Liver (tissue), 9 donors: ENCODE measurements around the gene ATP2B3. TPM values are rescaled to one million over a fixed set of nuclear protein-coding genes. Genes with fewer than 3 reads are reported as not detected.

ENCODE experiments used
- DNase-seq: peaks from one replicate; pipeline ENCODE4 v3.0.0-alpha.2; 2017; ENCODE audit warnings: low spot score
- H3K27ac ChIP-seq, 2 donors: one replicate each; pipeline ENCODE4 v1.7.0; 2013; ENCODE audit warnings: inconsistent platforms in 2 of 2, low read length in 2 of 2, control low read depth in 1 of 2, low read depth in 1 of 2, mild to moderate bottlenecking in 1 of 2
- H3K27me3 ChIP-seq, 4 donors: one replicate each; pipeline versions ENCODE4 v1.6.1 to v1.7.0; 2013; ENCODE audit warnings: low read length in 3 of 4, inconsistent platforms in 1 of 4, mild to moderate bottlenecking in 1 of 4, moderate library complexity in 1 of 4; ENCODE audit not compliant: control insufficient read depth in 4 of 4, insufficient read depth in 4 of 4
- H3K36me3 ChIP-seq, 4 donors: one replicate each; pipeline versions ENCODE4 v1.6.1 to v1.7.0; 2013; ENCODE audit warnings: low read length in 3 of 4, mild to moderate bottlenecking in 3 of 4, low read depth in 1 of 4, moderate library complexity in 1 of 4; ENCODE audit not compliant: control insufficient read depth in 4 of 4, insufficient read depth in 3 of 4
- H3K4me1 ChIP-seq, 4 donors: one replicate each; pipeline versions ENCODE4 v1.6.1 to v1.7.0; 2013; ENCODE audit warnings: low read length in 3 of 4, mild to moderate bottlenecking in 3 of 4, moderate library complexity in 1 of 4; ENCODE audit not compliant: control insufficient read depth in 4 of 4, insufficient read depth in 4 of 4
- H3K4me3 ChIP-seq, 3 donors: one replicate each; pipeline versions ENCODE4 v1.6.1 to v1.7.0; 2013; ENCODE audit warnings: low read length in 3 of 3, control low read depth in 1 of 3, low read depth in 1 of 3, mild to moderate bottlenecking in 1 of 3
- H3K9ac ChIP-seq, 2 donors: one replicate each; pipeline ENCODE4 v1.7.0; 2013; ENCODE audit warnings: low read length in 2 of 2, mild to moderate bottlenecking in 2 of 2, moderate library complexity in 2 of 2, control low read depth in 1 of 2, low read depth in 1 of 2
- H3K9me3 ChIP-seq, 4 donors: one replicate each; pipeline versions ENCODE4 v1.6.1 to v1.7.0; 2013; ENCODE audit warnings: low read length in 3 of 4; ENCODE audit not compliant: control insufficient read depth in 4 of 4
- EGR1 ChIP-seq, 2 donors: IDR thresholded peaks; 2 replicates each; pipeline ENCODE4 v1.6.1; 2016 to 2018; ENCODE audit warnings: antibody characterized with exemption in 2 of 2, low read depth in 2 of 2
- FOXA1 ChIP-seq: IDR thresholded peaks from 2 replicates; pipeline ENCODE4 v1.6.1; 2016; ENCODE audit warnings: antibody characterized with exemption
- FOXA2 ChIP-seq: IDR thresholded peaks from 2 replicates; pipeline ENCODE4 v1.6.1; 2016; ENCODE audit warnings: antibody characterized with exemption
- GABPA ChIP-seq, 2 donors: IDR thresholded peaks in 1 of 2; conservative IDR thresholded peaks in 1 of 2; 2 replicates each; pipeline ENCODE4 v1.6.1; 2016; ENCODE audit warnings: antibody characterized with exemption in 2 of 2, mild to moderate bottlenecking in 1 of 2, moderate library complexity in 1 of 2
- HNF4A ChIP-seq, 2 donors: conservative IDR thresholded peaks; 2 replicates each; pipeline ENCODE4 v1.6.1; 2016; ENCODE audit warnings: antibody characterized with exemption in 2 of 2, mild to moderate bottlenecking in 2 of 2
- HNF4G ChIP-seq: IDR thresholded peaks from 2 replicates; pipeline ENCODE4 v1.6.1; 2016; ENCODE audit warnings: antibody characterized with exemption
- JUND ChIP-seq, 2 donors: IDR thresholded peaks; 2 replicates each; pipeline ENCODE4 v1.6.1; 2016; ENCODE audit warnings: antibody characterized with exemption in 2 of 2
- NR2F2 ChIP-seq: IDR thresholded peaks from 2 replicates; pipeline ENCODE4 v1.6.1; 2016; ENCODE audit warnings: antibody characterized with exemption
- RAD21 ChIP-seq, 2 donors: IDR thresholded peaks; 2 replicates each; pipeline ENCODE4 v1.6.1; 2016; ENCODE audit warnings: antibody characterized with exemption in 2 of 2, mild to moderate bottlenecking in 2 of 2
- RXRA ChIP-seq, 2 donors: IDR thresholded peaks; 2 replicates each; pipeline ENCODE4 v1.6.1; 2017 to 2018; ENCODE audit warnings: antibody characterized with exemption in 2 of 2, mild to moderate bottlenecking in 1 of 2
- SP1 ChIP-seq: IDR thresholded peaks from 2 replicates; pipeline ENCODE4 v1.6.1; 2018; ENCODE audit warnings: antibody characterized with exemption, mild to moderate bottlenecking
- TAF1 ChIP-seq: conservative IDR thresholded peaks from 2 replicates; pipeline ENCODE4 v1.6.1; 2016; ENCODE audit warnings: antibody characterized with exemption, mild to moderate bottlenecking
- WGBS: extraction: QIAGEN DNeasy Blood & Tissue Kit; methylation state at CpG from one replicate; pipeline ENCODE4 v1.1.7; 2013; 5-methylcytosine and 5-hydroxymethylcytosine counted together
- polyA plus RNA-seq, 2 donors: library from polyadenylated mRNA; stranded (reverse) in 1 of 2; unstranded in 1 of 2; fragments of 200-250 nt in 1 of 2; fragments of >200 nt in 1 of 2; fragmentation: Nextera tagmentation in 1 of 2; extraction: Ambion mirVana in 1 of 2; gene quantifications; one replicate each; pipeline versions ENCODE4 v1.2.1 to v1.2.3, GENCODE V29; 2013 to 2015
- total RNA-seq, 2 donors: library from RNA; depleted of rRNA; stranded (reverse); fragments of >200 nt; gene quantifications; one replicate each; pipeline ENCODE4 v1.2.3, GENCODE V29; 2014
- TF ChIP-seq, protein P1 (sequence below): IDR thresholded peaks from 2 replicates; pipeline ENCODE4 v1.6.1; 2016; ENCODE audit warnings: antibody characterized with exemption
- TF ChIP-seq, protein P2 (sequence below): fragments of 150-350 bp; IDR thresholded peaks from 2 replicates; pipeline ENCODE4 v1.5.1; 2017; ENCODE audit warnings: improper control_type of control experiment, low read depth, low read length; ENCODE audit not compliant: missing input control
- TF ChIP-seq, protein P3 (sequence below): IDR thresholded peaks from 2 replicates; pipeline ENCODE4 v1.6.1; 2016; ENCODE audit warnings: antibody characterized with exemption
- TF ChIP-seq, protein P4 (sequence below): IDR thresholded peaks from 2 replicates; pipeline ENCODE4 v1.6.1; 2016; ENCODE audit warnings: antibody characterized with exemption, mild to moderate bottlenecking
- TF ChIP-seq, protein P5 (sequence below): IDR thresholded peaks from 2 replicates; pipeline ENCODE4 v1.6.1; 2016; ENCODE audit warnings: antibody characterized with exemption
- donor health status: healthy.
- donor health status: healthy.
- donor health status: healthy.
- donor health status: healthy.
- donor health status: healthy.

Gene ATP2B3
- total and polyA plus RNA-seq, 4 donors, result not detected

DNA sequence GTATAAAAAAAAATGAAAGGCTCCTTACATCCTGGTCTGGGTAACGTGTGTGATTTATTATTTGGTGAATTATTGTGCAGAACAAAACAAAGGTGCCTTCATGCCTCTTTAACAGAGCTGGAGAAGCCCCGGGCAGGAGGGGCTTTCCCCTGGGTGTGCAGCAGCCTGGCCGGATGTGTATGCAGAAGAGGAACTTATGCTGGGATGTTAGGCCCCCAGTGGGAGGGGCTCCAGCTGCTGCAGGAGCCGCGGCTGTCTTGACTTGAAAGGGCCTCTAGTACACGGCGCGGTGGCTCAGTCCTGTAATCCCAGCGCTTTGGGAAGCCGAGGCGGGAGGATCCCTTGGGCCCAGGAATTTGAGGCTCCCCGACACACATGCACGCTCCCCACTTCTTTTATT lies 65.5 kb downstream of the ATP2B3 start:
- no peak overlapping the region for H3K4me3 ChIP-seq
- H3K27ac ChIP-seq, result no peak overlapping the region
- TF ChIP-seq, protein P1, sequence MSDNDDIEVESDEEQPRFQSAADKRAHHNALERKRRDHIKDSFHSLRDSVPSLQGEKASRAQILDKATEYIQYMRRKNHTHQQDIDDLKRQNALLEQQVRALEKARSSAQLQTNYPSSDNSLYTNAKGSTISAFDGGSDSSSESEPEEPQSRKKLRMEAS, result no peak
- TF ChIP-seq, protein P2, sequence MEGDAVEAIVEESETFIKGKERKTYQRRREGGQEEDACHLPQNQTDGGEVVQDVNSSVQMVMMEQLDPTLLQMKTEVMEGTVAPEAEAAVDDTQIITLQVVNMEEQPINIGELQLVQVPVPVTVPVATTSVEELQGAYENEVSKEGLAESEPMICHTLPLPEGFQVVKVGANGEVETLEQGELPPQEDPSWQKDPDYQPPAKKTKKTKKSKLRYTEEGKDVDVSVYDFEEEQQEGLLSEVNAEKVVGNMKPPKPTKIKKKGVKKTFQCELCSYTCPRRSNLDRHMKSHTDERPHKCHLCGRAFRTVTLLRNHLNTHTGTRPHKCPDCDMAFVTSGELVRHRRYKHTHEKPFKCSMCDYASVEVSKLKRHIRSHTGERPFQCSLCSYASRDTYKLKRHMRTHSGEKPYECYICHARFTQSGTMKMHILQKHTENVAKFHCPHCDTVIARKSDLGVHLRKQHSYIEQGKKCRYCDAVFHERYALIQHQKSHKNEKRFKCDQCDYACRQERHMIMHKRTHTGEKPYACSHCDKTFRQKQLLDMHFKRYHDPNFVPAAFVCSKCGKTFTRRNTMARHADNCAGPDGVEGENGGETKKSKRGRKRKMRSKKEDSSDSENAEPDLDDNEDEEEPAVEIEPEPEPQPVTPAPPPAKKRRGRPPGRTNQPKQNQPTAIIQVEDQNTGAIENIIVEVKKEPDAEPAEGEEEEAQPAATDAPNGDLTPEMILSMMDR, result no peak
- TF ChIP-seq RAD21 (IDR thresholded peaks at IDR 0.05) (no peak), GABPA (IDR thresholded peaks at IDR 0.05 in 1 of 2, conservative IDR thresholded peaks at IDR 0.05 in 1 of 2) (no peak), FOXA1 (no peak), HNF4A (conservative IDR thresholded peaks at IDR 0.05) (no peak), SP1 (no peak), RXRA (IDR thresholded peaks at IDR 0.05) (no peak), TAF1 (no peak), EGR1 (IDR thresholded peaks at IDR 0.05; ENCODE audit: low read depth in 2 of 2) (no peak)
- TF ChIP-seq, protein P3, sequence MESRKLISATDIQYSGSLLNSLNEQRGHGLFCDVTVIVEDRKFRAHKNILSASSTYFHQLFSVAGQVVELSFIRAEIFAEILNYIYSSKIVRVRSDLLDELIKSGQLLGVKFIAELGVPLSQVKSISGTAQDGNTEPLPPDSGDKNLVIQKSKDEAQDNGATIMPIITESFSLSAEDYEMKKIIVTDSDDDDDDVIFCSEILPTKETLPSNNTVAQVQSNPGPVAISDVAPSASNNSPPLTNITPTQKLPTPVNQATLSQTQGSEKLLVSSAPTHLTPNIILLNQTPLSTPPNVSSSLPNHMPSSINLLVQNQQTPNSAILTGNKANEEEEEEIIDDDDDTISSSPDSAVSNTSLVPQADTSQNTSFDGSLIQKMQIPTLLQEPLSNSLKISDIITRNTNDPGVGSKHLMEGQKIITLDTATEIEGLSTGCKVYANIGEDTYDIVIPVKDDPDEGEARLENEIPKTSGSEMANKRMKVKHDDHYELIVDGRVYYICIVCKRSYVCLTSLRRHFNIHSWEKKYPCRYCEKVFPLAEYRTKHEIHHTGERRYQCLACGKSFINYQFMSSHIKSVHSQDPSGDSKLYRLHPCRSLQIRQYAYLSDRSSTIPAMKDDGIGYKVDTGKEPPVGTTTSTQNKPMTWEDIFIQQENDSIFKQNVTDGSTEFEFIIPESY, result no peak
- TF ChIP-seq, protein P4, sequence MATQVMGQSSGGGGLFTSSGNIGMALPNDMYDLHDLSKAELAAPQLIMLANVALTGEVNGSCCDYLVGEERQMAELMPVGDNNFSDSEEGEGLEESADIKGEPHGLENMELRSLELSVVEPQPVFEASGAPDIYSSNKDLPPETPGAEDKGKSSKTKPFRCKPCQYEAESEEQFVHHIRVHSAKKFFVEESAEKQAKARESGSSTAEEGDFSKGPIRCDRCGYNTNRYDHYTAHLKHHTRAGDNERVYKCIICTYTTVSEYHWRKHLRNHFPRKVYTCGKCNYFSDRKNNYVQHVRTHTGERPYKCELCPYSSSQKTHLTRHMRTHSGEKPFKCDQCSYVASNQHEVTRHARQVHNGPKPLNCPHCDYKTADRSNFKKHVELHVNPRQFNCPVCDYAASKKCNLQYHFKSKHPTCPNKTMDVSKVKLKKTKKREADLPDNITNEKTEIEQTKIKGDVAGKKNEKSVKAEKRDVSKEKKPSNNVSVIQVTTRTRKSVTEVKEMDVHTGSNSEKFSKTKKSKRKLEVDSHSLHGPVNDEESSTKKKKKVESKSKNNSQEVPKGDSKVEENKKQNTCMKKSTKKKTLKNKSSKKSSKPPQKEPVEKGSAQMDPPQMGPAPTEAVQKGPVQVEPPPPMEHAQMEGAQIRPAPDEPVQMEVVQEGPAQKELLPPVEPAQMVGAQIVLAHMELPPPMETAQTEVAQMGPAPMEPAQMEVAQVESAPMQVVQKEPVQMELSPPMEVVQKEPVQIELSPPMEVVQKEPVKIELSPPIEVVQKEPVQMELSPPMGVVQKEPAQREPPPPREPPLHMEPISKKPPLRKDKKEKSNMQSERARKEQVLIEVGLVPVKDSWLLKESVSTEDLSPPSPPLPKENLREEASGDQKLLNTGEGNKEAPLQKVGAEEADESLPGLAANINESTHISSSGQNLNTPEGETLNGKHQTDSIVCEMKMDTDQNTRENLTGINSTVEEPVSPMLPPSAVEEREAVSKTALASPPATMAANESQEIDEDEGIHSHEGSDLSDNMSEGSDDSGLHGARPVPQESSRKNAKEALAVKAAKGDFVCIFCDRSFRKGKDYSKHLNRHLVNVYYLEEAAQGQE, result no peak
- H3K4me1 ChIP-seq, result peaks cover 0 to 1% (median 0%) of the 10 kb centered on the region in 4 donors
- peaks cover 0 to 2% (median 0%) of the 10 kb centered on the region in 4 donors for H3K27me3 ChIP-seq
- peaks cover 0 to 3% (median 0%) of the 10 kb centered on the region in 4 donors for H3K36me3 ChIP-seq
- H3K9ac ChIP-seq, result no peak overlapping the region
- H3K9me3 ChIP-seq, result no peaks in the 10 kb centered on the region
- WGBS, result 47% methylated on average over 13 of the region's 13 CpGs
- DNase-seq, result no peak

DNA sequence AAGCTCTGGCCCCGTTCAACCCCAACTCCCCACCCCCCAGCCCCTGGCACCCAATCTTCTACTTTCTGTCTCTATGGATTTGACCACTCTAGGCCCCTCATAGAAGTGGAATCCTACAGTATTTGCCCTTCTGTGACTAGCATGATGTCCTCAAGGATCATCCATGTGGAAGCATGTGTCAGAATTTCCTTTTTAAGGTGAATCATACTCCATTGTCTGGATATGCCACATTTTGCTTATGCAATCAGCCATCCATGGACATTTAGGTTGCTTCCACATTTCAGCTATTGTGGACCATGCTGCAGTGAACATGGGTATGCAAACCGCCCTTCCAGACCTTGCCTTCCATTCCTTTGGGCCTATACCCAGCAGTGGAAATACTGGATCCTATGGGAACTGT lies 66.0 kb downstream of the ATP2B3 start:
- Histone ChIP-seq H3K36me3 (peaks cover 0 to 6% (median 0%) of the 10 kb centered on the region in 4 donors), H3K9me3 (no peaks in the 10 kb centered on the region), H3K4me1 (peaks cover 0 to 1% (median 0%) of the 10 kb centered on the region in 4 donors), H3K9ac (no peak overlapping the region), H3K4me3 (no peak overlapping the region), H3K27me3 (peaks cover 0 to 2% (median 0%) of the 10 kb centered on the region in 4 donors), H3K27ac (no peak overlapping the region)
- 79% methylated on average over 2 of the region's 2 CpGs for WGBS
- TF ChIP-seq JUND (IDR thresholded peaks at IDR 0.05) (no peak), HNF4A (conservative IDR thresholded peaks at IDR 0.05) (no peak), SP1 (no peak), RXRA (IDR thresholded peaks at IDR 0.05) (no peak), EGR1 (IDR thresholded peaks at IDR 0.05; ENCODE audit: low read depth in 2 of 2) (no peak), FOXA1 (no peak), FOXA2 (no peak), NR2F2 (no peak), HNF4G (no peak)
- TF ChIP-seq, protein P4, result no peak
- TF ChIP-seq, protein P2, result no peak
- TF ChIP-seq, protein P5, sequence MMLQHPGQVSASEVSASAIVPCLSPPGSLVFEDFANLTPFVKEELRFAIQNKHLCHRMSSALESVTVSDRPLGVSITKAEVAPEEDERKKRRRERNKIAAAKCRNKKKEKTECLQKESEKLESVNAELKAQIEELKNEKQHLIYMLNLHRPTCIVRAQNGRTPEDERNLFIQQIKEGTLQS, result no peak
- TF ChIP-seq, protein P1, result no peak
- no peak for DNase-seq
